GM21717 (cell line): ENCODE data around the gene ADCY4.
"Not testable (repeated sequence)": the region's sequence is repeated elsewhere in the genome, so short reads cannot be mapped to it uniquely, and the experiment has no call there.

Experiments used
- ATAC-seq: cut with Tn5 transposase; IDR thresholded peaks from one replicate; pipeline ENCODE4 v1.9.1; 2021; ENCODE audit warnings: mild to moderate bottlenecking, moderate library complexity; ENCODE audit not compliant: unreplicated experiment

The ADCY4 gene

DNA sequence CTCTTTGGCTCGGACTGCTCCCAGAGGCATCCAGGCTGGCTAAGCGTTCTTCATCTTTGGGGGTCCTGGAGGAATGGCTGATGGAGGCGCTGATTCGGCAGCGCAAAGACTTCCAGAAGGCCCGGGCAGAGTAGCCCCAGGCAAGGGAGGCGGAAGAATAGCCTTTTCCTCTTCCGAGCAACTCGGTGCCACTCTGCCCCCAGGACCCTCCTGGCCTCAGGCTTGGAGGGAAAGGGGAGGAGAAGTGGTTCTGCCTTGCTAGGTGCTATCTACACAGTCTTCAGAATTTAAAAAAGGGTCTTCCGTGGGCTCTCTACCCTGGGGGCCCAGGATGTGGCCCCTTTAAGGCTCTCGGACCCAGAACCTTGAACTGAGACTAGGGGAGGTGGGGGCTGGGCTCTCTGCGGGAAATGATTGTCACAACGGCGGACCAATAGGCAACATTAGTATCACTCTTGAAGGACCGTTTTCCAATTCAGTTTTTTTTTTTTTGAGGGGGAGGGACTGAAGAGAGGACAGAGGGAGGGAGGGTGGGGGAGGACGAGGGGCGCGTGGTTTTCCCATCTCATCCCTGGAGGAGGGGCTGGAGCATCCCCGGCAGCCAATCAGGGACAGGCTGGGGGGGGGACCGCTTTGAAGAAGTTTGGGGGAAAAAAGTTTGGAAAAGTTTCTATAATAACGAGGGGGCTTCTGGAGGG is 32.8 kb upstream of the ADCY4 start, which contains the start of gene NFATC4:
TSS of gene NFATC4 (plus strand) at position 671 of the 698 bp plus-strand sequence. CDS start 157 bp downstream, outside the sequence.
- ATAC-seq = no peak

GRCh38 chr14:24366721-24367513 is 32.0 kb upstream of the ADCY4 start:
- ATAC-seq = peak; percentile 52

- ATAC-seq = no peak
Measured at GRCh38 chr14:24366413-24366720, 31.5 kb upstream of the ADCY4 start.

DNA sequence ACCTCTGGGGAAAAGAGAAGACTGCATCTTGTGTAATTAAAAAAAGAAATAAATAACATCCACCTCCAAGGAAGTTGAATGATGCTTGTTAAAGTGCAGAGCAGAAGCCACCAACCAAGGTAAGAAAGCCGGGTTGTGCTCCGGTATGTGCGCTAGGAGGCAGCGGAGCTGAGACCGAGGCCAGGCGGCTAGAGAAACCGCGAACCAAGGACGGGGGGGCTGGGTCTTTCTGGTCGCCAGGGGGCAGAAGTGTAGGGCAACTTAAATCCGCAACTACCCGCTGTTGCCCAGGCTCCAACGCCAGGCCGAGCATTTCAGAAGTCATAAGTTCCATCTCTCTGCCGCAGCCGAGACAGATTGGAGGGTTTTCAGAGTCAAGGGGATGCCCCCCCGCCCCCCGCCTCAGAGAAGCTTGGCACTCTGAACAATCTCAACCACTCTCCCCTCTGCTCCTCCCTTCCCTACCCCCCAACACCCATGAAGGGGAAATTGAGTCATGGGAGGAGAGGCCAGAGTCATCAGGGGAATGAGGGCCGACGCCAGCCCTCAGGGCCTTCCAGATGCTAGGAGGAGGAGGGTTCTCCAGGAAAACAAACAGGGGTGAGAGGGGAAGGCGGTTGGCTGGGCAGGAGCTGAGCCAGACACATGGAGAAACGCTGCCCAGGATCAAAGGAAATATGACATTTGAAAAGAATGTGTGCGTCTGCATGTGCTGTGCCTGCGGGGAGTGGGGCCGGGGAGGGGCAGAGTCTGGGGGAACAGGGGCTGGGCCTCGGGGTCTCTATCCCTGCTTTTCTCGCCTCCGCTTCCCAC is 30.9 kb upstream of the ADCY4 start:
- no peak for ATAC-seq

DNA sequence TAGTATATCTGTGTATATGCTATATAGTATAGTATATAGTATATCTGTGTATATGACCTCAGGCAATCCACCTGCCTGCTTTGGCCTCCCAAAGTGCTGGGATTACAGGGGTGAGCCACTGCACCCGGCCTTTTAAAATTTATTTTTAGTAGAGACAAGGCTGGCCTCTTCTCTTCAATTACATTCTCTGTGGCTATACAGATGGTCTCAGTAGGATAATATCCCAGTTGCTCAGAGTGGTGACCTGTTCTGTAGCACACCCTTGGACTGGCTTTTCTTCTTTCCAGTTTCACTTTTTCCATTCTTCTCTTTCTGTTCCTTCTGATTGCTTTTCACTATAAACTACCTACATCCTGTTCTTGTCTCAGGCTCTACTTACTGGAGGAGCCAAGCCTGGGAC is 30.0 kb upstream of the ADCY4 start:
- ATAC-seq = no peak

DNA sequence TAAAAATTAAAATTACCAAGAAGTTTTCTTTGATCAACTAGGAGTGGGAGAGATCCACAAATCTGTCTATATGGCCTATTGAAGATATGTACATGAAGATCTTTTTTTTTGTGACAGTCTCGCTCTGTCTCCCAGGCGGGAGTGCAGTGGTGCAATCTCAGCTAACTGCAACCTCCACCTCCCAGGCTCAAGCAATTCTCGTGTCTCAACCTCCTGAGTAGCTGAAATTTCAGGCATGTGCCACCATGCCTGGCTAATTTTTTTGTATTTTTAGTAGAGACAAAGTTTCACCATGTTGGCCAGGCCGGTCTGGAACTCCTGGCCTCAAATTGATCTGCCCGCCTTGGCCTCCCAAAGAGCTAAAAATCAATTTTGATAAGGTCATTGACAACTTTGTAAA is 28.5 kb upstream of the ADCY4 start:
- ATAC-seq = no peak

- no peak for ATAC-seq
Measured at GRCh38 chr14:24362241-24362960, 27.5 kb upstream of the ADCY4 start.

- no peak for ATAC-seq
Measured at GRCh38 chr14:24361326-24361725, 26.5 kb upstream of the ADCY4 start.

GRCh38 chr14:24360281-24360680 is 25.4 kb upstream of the ADCY4 start:
- ATAC-seq = no peak

GRCh38 chr14:24356208-24356607 is 21.3 kb upstream of the ADCY4 start:
- no peak for ATAC-seq

- ATAC-seq = no peak
Measured at GRCh38 chr14:24355009-24355408, 20.1 kb upstream of the ADCY4 start.

GRCh38 chr14:24354482-24354825 is 19.6 kb upstream of the ADCY4 start:
- ATAC-seq = not testable (repeated sequence)

DNA sequence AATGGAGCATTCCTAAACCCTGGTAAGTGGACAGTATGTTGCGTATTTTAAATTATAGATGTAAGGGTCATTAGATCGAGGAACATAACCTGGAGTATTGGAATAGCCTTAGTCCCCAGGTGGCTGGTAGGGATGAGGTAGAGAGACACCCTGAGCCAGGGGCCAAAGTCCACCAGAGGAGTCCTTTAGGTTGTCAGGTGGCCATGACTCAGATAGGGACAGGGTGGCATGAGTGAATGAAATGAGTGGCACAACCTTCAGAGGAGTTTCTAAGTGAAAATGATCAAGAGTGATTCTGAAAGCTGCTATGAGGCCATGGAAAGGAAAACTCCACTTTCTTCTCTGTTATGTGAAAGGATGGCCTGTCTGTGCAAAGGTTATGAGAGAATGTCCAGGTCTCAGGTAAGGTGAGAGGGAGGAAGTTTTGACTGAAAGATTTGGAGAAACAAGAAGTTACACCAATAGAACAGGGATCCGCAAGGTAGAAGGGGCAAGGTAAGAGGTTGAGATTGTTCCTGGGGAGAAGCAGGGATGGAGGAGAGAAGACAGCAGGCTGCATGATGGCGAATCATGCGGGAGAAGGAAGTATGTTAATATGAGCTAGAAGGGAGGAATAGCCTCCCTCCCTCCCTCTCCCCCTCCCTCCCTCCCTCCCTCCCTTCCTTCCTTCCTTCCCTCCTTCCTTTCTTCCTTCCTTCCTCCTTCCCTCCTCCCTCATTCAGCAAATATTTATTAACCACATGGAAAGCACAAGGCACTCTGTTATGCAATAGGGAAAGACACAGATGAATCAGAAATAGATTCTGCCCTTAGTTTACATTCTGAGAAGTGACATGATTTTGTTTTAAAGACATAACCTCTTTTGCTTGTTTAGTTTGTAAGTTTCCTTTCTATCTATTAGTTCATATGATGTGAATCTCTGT is 18.9 kb upstream of the ADCY4 start:
- ATAC-seq = no peak

- ATAC-seq = no peak
Measured at GRCh38 chr14:24351517-24351916, 16.6 kb upstream of the ADCY4 start.

- ATAC-seq = no peak
Measured at GRCh38 chr14:24349742-24350141, 14.9 kb upstream of the ADCY4 start.

- no peak for ATAC-seq
Measured at GRCh38 chr14:24348186-24348585, 13.3 kb upstream of the ADCY4 start.

- no peak for ATAC-seq
Measured at GRCh38 chr14:24347134-24347533, 12.3 kb upstream of the ADCY4 start.

GRCh38 chr14:24343795-24344660 is 9.2 kb upstream of the ADCY4 start:
- ATAC-seq = no peak

DNA sequence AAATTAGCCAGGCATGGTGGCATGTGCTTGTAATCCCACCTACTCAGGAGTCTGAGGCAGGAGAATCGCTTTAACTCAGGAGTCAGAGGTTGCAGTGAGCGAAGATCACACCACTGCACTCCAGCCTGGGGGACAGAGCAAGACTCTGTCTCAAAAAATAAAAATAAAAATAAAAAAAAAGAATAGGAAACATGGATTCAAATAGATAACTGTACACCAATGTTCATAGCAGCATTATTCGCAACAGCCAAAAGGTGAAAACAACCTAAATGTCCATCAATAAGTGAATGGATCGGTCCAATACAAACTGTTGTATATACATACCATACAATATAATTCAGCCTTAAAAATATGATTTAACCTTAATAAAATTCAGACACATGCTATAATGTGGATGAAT is 8.0 kb upstream of the ADCY4 start:
- ATAC-seq = no peak
